GM20000 (cell line): Measurements from ENCODE around the gene MFGE8.

Source experiments
- DNase-seq: peaks from one replicate; pipeline ENCODE4 v3.0.0; 2012; ENCODE audit warnings: low spot score
- TF ChIP-seq, protein P1 (sequence below): IDR thresholded peaks from 2 replicates; pipeline ENCODE4 v1.5.1; 2012; ENCODE audit warnings: mild to moderate bottlenecking, control low read depth; ENCODE audit errors: extremely low read depth, missing control alignments

Gene MFGE8

DNA sequence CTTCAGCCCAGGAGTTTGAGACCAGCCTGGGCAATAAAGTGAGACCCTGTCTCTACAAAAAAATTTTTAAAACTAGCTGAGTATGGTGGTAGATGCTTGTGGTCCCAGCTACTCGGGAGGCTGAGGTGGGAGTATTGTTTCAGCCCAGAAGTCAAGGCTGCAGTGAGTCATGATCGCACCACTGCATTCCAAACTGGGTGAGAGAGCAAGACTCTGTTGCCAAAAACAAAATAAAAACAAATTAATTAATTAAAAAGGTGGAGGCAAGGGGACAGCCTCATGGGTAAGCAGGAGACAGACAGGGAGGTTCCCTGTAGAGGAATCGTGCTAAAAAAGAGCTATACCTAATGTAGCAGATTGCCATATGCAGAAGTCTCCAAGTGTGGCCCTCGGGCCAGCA lies 30.4 kb downstream of the MFGE8 start:
- DNase-seq = no peak
- TF ChIP-seq, protein P1, sequence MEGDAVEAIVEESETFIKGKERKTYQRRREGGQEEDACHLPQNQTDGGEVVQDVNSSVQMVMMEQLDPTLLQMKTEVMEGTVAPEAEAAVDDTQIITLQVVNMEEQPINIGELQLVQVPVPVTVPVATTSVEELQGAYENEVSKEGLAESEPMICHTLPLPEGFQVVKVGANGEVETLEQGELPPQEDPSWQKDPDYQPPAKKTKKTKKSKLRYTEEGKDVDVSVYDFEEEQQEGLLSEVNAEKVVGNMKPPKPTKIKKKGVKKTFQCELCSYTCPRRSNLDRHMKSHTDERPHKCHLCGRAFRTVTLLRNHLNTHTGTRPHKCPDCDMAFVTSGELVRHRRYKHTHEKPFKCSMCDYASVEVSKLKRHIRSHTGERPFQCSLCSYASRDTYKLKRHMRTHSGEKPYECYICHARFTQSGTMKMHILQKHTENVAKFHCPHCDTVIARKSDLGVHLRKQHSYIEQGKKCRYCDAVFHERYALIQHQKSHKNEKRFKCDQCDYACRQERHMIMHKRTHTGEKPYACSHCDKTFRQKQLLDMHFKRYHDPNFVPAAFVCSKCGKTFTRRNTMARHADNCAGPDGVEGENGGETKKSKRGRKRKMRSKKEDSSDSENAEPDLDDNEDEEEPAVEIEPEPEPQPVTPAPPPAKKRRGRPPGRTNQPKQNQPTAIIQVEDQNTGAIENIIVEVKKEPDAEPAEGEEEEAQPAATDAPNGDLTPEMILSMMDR = no peak

DNA sequence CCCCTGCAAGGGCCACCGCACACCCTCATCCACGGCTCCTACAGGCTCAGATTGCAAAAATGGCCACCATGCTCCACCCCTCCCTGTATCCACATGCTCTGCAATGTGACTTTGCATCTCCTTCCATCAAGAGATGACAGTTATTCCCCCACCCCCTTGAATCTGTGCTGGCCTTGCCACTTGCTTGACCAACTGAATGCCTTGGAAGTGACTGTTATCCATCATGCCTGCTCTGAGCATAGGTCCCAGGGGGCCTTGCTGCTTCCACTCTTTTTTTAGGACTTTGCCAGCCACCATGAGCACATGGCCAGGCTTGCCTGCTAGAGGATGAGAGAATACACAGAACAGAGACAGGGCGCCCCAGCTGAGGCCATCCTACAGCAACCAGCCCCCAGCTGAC lies 31.4 kb downstream of the MFGE8 start:
- no peak for DNase-seq
- TF ChIP-seq, protein P1 = no peak

DNA sequence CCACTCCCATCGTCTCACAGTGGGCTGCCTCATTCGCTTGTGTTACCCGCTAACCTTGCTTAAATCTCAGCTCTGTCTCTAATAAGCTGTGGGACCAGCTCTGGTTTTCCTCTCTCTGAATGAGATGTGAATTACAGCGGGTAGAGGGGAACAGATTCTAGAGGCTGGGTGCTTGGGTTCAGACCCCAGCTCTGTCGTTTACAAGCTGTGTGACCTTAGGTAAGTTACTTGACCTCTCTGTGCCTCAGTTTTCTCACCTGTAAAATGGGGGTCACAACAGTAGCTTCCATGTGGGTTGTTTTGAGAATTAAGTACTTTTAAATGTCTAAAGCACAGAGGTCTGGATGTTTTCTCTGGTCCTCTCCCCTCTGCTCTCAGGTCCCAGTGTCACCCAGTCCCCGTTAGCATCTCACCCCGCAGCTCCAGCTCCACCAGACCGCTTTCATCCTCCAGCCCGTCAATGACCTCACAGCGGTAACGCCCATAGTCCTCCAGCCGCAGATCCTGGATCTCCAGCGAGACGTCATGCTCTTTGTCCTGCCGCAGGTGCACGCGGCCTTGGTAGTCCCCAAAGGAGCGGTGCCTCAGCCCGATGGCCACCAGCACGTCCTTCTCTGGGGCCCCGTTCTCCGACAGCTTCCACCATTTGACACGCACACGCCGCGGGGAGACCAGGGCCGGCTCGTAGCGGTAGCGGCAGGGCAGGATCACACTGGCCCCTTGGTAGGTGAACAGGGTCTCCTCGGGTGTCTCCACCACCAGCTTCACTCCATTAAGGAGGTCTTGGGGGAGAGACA lies 32.0 kb downstream of the MFGE8 start:
- DNase-seq = no peak

DNA sequence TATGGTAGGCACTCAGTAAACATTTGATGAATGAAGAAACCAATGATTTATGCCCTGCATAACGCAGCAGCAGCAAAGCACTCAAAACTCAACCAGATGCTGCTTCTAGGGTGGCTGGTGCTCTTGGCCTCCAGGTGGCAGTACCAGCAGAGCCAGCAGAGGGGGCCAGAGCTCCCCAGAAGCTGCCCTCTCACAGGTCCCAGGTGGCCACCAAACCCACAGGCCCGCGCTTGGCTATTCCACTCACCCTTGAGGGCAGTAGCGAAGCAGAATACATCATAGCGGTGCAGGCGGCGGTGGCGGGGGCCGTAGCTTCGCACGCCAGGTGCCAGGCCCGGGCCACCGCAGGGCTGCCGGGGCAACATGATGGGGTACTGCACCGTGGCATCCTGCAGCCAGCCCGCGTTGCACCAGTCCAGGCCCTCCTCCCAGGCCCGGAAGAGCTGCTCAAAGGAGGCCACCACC lies 34.4 kb downstream of the MFGE8 start:
- TF ChIP-seq, protein P1 = peak; percentile 65
- DNase-seq = peak; percentile 81

More for the DNA sequence above, 32.0 kb downstream of the MFGE8 start:
- TF ChIP-seq, protein P1 = no peak

DNA sequence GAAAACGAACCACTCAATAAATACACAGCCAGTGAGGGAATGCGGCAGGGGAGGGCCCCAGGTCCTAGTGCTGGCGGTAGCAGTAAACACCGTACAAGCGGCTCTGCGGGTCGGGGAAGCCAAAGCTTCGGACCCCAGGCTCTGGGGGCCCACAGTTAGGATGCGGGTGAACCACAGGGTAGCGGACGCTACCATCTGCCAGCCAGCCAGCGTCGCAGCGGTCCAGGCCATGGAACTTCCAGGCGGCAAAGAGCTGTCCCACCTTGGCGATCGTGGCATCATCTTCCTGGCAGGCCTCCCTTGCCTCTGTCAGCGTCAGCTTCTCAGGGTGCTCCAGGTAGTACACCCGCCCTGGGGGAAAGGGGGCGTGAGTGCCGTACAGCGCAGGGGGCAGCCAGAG lies 35.3 kb downstream of the MFGE8 start:
- TF ChIP-seq, protein P1 = no peak
- DNase-seq = no peak

DNA sequence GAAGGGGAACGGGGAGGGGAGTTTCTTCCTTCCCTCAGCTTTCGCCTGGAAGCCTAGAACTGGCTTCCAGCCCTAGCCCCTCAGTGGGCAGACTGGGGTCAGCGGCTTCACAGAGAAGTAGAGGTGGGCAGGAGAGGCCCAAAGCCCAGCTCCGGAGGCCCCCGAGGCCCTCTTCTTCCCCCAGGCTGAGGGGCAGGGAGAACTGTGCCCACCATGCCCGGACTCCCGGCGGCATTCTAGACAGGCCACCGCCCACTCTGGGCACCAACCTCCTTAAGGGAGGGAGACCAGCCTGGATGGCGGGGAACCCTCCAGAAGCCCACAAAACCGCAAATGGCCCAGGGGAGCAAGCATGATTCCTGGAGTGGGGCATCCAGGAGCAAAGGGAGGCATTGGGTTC lies 35.8 kb downstream of the MFGE8 start:
- TF ChIP-seq, protein P1 = no peak
- no peak for DNase-seq

DNA sequence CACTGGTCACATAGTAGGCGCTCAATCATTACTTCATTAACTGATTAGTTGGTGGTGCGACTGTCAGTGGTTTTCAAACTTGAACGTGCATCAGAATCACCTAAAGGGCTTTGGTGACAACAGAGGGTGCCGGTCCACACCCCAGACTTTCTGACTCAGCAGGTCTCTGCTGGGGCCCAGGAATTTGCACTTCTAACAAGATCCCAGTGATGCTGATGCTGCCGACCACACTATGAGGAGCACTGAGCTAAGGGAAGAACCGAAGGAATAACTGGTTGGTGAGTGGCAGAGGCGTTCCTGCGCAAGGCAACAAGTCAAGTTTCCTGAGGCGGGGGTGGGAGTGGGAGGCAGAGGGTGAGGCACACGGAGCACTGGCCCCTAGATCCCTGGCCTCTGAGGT lies 36.6 kb downstream of the MFGE8 start:
- DNase-seq = no peak
- TF ChIP-seq, protein P1 = no peak
